ENCODE measurements around the gene WNT3. TPM values are rescaled to one million over a fixed set of nuclear protein-coding genes. Genes with fewer than 3 reads are reported as not detected.

Gene WNT3
- total and polyA plus RNA-seq, 10 of the 15 experiments (the other 5 are each of a cell fraction or from before 2014, with no cell fraction given) = 0.01 to 0.03 TPM; not detected in 8

DNA sequence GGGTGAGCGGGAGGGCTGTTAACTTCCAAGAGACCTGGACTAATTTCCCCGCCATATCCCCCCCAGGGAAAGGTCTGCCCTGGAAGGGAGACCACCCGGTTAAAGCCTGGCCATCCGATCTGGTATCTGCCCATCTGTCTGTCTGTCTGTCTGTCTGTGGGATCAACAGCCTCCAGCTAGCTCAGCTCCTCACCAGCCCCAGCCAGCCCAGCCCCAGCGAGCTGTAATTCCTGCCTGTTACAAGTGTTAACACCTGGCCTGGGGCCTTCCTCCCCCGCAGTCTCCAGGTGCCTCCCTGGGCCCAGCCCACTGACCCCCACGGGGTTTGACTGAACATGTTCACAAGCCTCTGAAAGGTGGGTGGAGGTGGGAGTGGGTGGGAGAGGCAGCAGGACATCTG, 4.0 kb downstream of the WNT3 start:
- CTCF ChIA-PET = interaction anchor here (1.1 kb wide), 1 partner anchor 10 kb away, joined by 3 read pairs; no protein-coding TSS in a partner anchor
- no peak overlapping the region for H3K4me2 ChIP-seq (ENCODE audit: control insufficient read depth, insufficient read depth)
- no TSS peak for BruUV-seq (replicated peaks)
- no peak overlapping the region for H3K27ac ChIP-seq (ENCODE audit: control insufficient read depth, insufficient read depth)
- whole genome bisulfite sequencing (ENCODE audit: insufficient coverage, insufficient replicate concordance, low lambda C conversion rate, missing lambda C conversion rate) = 36% methylated on average over 6 of the region's 7 CpGs
- DNase-seq (ENCODE audit: low read depth, low spot score) (no peak), ATAC-seq (no peak), FAIRE-seq (no peak)
- H2AFZ ChIP-seq (ENCODE audit: control insufficient read depth, low read depth, low read length) = no peak overlapping the region
- POLR2A ChIA-PET = interaction anchor here (0.6 kb wide), 1 partner anchor 43 kb away, joined by 3 read pairs; no protein-coding TSS in a partner anchor
- no peak overlapping the region for H3K9ac ChIP-seq (ENCODE audit: control insufficient read depth, insufficient read depth, low read length)
- intact Hi-C loops (cut with micrococcal nuclease; ENCODE audit: unreplicated experiment) = no loop called here
- H3K27me3 ChIP-seq (replicated peaks in 1 of 2; ENCODE audit: control insufficient read depth in 2 of 2, insufficient read depth in 2 of 2, low read length in 1 of 2) = peaks cover 5 to 13% of the 10 kb centered on the region in 2 experiments
- H3K36me3 ChIP-seq (ENCODE audit: control insufficient read depth in 2 of 2, insufficient read depth in 2 of 2, low read length in 1 of 2) = no peaks in the 10 kb centered on the region
- H3K4me3 ChIP-seq = no peak overlapping the region
- no peaks in the 10 kb centered on the region for H3K9me3 ChIP-seq (replicated peaks; ENCODE audit: control insufficient read depth, insufficient read depth, low read length)
- no peaks in the 10 kb centered on the region for H3K4me1 ChIP-seq (ENCODE audit: control insufficient read depth, insufficient read depth, low read length)
- SMC1A ChIA-PET (ENCODE audit: uncharacterized antibody, unreplicated experiment) = no interaction called here
- RAD21 ChIA-PET (ENCODE audit: unreplicated experiment) = no interaction called here
- in situ Hi-C loops (cut with MboI) = no loop called here
- no peak for TF ChIP-seq E2F4 (IDR thresholded peaks at IDR 0.05; ENCODE audit: low read depth, low read length)
- TF ChIP-seq, protein P1, sequence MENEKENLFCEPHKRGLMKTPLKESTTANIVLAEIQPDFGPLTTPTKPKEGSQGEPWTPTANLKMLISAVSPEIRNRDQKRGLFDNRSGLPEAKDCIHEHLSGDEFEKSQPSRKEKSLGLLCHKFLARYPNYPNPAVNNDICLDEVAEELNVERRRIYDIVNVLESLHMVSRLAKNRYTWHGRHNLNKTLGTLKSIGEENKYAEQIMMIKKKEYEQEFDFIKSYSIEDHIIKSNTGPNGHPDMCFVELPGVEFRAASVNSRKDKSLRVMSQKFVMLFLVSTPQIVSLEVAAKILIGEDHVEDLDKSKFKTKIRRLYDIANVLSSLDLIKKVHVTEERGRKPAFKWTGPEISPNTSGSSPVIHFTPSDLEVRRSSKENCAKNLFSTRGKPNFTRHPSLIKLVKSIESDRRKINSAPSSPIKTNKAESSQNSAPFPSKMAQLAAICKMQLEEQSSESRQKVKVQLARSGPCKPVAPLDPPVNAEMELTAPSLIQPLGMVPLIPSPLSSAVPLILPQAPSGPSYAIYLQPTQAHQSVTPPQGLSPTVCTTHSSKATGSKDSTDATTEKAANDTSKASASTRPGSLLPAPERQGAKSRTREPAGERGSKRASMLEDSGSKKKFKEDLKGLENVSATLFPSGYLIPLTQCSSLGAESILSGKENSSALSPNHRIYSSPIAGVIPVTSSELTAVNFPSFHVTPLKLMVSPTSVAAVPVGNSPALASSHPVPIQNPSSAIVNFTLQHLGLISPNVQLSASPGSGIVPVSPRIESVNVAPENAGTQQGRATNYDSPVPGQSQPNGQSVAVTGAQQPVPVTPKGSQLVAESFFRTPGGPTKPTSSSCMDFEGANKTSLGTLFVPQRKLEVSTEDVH (IDR thresholded peaks at IDR 0.05; ENCODE audit: low read depth, partially characterized antibody) = no peak
- TF ChIP-seq CREM (IDR thresholded peaks at IDR 0.05; ENCODE audit: low read depth) = no peak
- TF ChIP-seq ZNF24 (IDR thresholded peaks at IDR 0.05) = no peak
- TF ChIP-seq KLF5 (IDR thresholded peaks at IDR 0.05; ENCODE audit: partially characterized antibody) = no peak
- TF ChIP-seq ZBTB33 (IDR thresholded peaks at IDR 0.05) = no peak
- no peaks in the 10 kb centered on the region for H3K79me2 ChIP-seq (ENCODE audit: control insufficient read depth, insufficient read depth, low read length)
- no peaks in the 10 kb centered on the region for H4K20me1 ChIP-seq (ENCODE audit: control insufficient read depth, insufficient read depth)

All from GM12878 (cell line).